Central memory CD8-positive, alpha-beta T cell (primary cell): Measurements from ENCODE around the gene TOMM40.

Experiments
- ATAC-seq: fragments of 150-1000 bp; cut with Tn5 transposase; replicated peaks from 2 replicates; pipeline ENCODE4 v1.10.0; 2022; ENCODE audit warnings: mild to moderate bottlenecking, moderate FRiP score, moderate number of reproducible peaks; ENCODE audit not compliant: poor library complexity, severe bottlenecking; ENCODE audit errors: extremely low read depth
- DNase-seq, 2 donors: peaks; one replicate each; pipeline ENCODE4 v3.0.0; 2021; ENCODE audit warnings: low spot score in 2 of 2
- H3K27ac Mint-ChIP-seq: one replicate; pipeline ENCODE4 v1.8.0; 2022; ENCODE audit warnings: low read depth, mild to moderate bottlenecking, moderate library complexity, mixed read lengths
- H3K27me3 Mint-ChIP-seq: one replicate; pipeline ENCODE4 v1.8.0; 2022; ENCODE audit warnings: mixed read lengths
- H3K36me3 Mint-ChIP-seq: one replicate; pipeline ENCODE4 v1.8.0; 2022; ENCODE audit warnings: mild to moderate bottlenecking, moderate library complexity, mixed read lengths; ENCODE audit not compliant: insufficient read depth
- H3K4me1 Mint-ChIP-seq: one replicate; pipeline ENCODE4 v1.8.0; 2022; ENCODE audit warnings: mixed read lengths
- H3K4me3 Mint-ChIP-seq: one replicate; pipeline ENCODE4 v1.8.0; 2022; ENCODE audit warnings: mild to moderate bottlenecking, moderate library complexity, mixed read lengths
- H3K9me3 Mint-ChIP-seq: one replicate; pipeline ENCODE4 v1.8.0; 2022; ENCODE audit warnings: mixed read lengths

TOMM40 gene

DNA sequence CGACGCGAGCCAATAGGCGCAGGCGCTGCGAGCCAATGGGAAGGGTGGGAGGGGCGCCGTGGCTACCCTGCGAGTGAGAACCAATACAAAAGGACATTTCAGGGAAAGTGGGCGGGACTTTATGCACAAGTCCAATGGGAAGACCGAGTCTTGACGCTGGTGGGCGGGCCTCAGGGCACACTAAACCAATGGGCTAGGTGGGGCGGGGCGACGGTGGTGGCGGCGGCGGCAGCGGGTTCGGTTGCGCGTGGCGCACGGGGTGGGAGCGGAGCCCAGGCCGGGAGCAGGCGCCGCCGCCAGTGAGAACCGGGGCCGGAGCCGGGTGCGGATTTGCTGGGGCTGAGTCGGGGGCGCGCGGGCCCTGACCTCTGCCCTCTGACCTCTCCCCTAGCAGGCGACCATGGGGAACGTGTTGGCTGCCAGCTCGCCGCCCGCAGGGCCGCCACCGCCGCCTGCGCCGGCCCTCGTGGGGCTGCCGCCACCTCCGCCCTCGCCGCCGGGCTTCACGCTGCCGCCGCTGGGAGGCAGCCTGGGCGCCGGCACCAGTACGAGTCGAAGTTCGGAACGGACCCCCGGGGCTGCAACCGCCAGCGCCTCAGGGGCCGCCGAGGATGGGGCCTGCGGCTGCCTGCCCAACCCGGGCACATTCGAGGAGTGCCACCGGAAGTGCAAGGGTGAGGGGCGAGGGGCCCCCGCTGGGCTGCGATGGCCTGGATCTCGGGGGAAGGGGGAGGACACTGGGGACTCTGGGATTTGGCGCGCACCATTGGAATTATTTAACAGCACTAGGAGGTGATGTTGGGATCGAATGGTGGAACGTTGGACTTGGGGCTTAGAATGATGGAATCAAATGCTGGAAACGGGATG, at the start of gene TOMM40:
Gene TOMM40 (plus strand): TSS at position 239 of the 867 bp plus-strand sequence. CDS start 162 bp downstream, at position 401.
- ATAC-seq (no peak), DNase-seq (peak in 1 of 2 donors; percentile 94)
- peaks cover 35% of the 10 kb centered on the region for H3K4me1 Mint-ChIP-seq
- peak within 1 kb of the TSS; percentile 76 for H3K27ac Mint-ChIP-seq
- H3K27me3 Mint-ChIP-seq, result no peaks in the 10 kb centered on the region
- peaks cover 29% of the 10 kb centered on the region for H3K36me3 Mint-ChIP-seq
- peak within 1 kb of the TSS; percentile 77 for H3K4me3 Mint-ChIP-seq
- H3K9me3 Mint-ChIP-seq, result no peaks in the 10 kb centered on the region

DNA sequence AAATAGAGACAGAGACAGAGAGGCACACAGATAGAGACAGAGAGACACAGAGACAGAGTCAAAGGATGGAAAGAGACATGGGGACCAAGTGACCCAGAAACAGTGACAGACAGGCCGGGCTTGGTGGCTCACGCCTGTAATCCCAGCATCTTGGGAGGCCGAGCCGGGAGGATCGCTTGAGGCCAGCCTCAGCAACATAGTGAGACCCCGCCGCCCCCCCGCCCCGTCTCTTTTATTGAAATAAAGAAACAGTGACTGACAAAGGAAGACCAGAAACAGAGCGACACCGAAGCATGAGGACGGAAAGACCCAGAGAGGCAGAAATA, 45.8 kb upstream of the TOMM40 start:
- Mint-ChIP-seq H3K4me1 (peaks cover 22% of the 10 kb centered on the region), H3K9me3 (no peaks in the 10 kb centered on the region), H3K36me3 (peaks cover 4% of the 10 kb centered on the region), H3K4me3 (peak overlapping the region; percentile 77), H3K27ac (peak overlapping the region; percentile 68), H3K27me3 (peaks cover 28% of the 10 kb centered on the region)
- ATAC-seq, result no peak
- no peak for DNase-seq

DNA sequence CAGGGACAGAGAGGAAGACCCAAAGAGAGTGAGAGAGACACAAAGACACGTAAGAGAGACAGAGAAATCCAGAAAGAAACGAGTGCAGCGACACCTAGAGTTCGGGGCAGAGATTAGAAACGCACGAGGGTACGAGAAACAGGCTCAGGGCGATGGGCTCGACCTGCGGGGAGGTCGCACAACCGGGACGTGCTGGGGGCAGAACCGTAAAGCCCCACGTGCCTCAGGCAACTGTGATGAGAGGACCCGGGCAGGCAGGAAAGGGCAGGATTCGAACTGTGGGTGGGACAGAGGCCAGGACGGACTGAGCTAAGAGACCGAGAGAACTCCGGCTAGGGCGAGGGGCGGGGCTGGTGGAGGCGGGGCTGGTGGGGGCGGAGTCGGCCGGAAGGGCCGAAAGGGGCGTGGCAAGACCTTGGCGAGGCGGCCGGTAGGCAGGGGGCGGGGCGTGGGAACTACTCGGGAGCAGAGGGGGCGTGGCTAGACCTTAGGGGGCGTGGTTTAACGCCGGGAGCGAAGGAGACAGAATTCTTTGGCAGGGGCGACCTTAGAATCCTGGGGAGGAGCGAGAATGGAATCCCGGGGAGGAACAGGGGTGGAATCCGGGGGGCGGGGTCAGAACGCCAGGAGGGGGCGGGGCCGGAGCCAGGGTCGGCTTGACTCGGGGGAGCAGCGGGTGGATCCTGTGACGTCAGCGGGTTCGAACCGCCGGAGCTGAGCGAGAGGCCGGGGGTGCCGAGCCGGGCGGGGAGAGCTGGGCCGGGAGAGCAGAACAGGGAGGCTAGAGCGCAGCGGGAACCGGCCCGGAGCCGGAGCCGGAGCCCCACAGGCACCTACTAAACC, 45.2 kb upstream of the TOMM40 start, which contains the start of gene NECTIN2:
Gene NECTIN2 (plus strand): TSS at position 686 of the 843 bp plus-strand sequence. CDS start 229 bp downstream, outside the sequence.
- H3K27me3 Mint-ChIP-seq, result peaks cover 28% of the 10 kb centered on the region
- H3K4me1 Mint-ChIP-seq, result peaks cover 22% of the 10 kb centered on the region
- DNase-seq (peak; percentile 55 to 57), ATAC-seq (peak; percentile 59)
- H3K36me3 Mint-ChIP-seq, result peaks cover 4% of the 10 kb centered on the region
- peak within 1 kb of the TSS; percentile 77 for H3K4me3 Mint-ChIP-seq
- H3K27ac Mint-ChIP-seq, result peak within 1 kb of the TSS; percentile 68
- H3K9me3 Mint-ChIP-seq, result no peaks in the 10 kb centered on the region

DNA sequence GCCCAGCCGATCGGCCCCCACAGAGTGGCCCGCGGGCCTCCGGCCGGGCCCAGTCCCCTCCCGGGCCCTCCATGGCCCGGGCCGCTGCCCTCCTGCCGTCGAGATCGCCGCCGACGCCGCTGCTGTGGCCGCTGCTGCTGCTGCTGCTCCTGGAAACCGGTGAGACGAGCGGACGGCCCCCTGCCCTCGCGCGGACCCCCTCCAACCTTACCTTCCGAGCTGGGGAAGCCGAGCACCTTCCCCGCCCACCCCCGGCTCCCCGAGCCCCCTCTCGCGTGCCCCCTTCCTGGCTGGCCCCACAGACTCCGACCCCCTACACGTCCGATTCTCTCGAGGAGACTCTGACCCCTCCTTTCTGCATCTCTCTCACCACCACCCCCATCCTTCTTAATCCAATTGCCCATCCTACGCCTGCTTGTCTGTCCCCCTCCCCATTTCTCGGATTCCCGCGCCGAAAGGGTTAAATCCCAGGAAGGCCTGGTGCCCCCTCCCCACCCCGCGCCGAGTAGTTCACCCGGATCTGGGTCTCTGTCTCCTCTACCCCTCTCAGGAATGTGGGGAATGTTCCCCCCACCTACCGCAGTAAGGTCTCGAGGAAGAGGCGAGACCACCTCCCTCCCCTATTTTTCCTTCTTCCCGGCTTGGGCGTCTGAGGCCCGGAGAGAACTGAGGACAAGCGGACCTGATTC, 44.5 kb upstream of the TOMM40 start:
- ATAC-seq (no peak), DNase-seq (no peak)
- H3K4me1 Mint-ChIP-seq, result peaks cover 22% of the 10 kb centered on the region
- H3K36me3 Mint-ChIP-seq, result peaks cover 4% of the 10 kb centered on the region
- no peaks in the 10 kb centered on the region for H3K9me3 Mint-ChIP-seq
- H3K27ac Mint-ChIP-seq, result peak overlapping the region; percentile 68
- peak overlapping the region; percentile 77 for H3K4me3 Mint-ChIP-seq
- peaks cover 36% of the 10 kb centered on the region for H3K27me3 Mint-ChIP-seq

DNA sequence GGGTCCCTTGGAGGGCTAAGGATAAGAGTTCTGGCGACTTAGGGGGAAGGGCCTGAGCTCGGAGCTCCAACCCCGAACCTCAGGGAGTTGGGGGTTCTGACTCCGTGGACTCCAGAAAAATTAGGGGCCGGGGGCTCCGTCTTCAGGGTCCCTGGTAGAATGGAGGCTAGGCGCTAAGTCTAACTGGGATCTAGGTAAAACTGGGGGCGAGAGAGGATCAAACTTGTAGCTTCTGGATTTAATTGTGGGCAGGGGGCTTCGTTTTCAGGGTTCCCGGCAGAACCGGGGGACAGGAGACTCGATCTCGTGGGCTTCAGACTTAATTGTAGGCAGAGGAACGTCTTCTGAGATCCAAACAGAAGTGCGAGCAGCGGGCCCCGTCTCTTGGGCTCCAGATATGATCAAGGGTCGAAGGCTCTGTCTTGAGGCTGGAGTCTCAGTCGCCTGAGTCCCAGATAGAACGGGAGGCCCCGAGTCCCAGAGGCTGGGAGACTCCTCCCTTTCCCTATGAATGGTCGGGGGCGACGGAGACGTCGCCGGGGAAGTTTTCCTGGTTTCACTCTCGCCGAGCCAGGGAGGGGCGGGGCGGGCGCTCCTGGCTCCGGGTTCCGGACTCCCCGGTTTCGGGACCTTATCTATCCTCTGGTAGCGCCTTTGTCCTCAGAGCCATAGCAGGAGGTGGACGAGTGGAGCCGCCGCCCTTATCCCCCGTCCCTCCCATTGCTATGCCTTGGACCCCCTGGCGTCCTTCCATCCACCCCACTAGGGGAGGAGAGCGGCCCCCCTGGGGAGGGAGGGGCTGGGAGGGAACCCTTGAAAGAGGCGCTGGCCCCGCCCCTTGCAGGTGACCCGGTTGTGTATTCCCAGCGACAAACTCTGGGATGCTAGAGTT, 43.7 kb upstream of the TOMM40 start:
- Mint-ChIP-seq H3K27ac (peak overlapping the region; percentile 40), H3K4me3 (peak overlapping the region; percentile 77), H3K27me3 (peaks cover 43% of the 10 kb centered on the region), H3K9me3 (no peaks in the 10 kb centered on the region), H3K36me3 (peaks cover 2% of the 10 kb centered on the region), H3K4me1 (peaks cover 22% of the 10 kb centered on the region)
- ATAC-seq (no peak), DNase-seq (no peak)

DNA sequence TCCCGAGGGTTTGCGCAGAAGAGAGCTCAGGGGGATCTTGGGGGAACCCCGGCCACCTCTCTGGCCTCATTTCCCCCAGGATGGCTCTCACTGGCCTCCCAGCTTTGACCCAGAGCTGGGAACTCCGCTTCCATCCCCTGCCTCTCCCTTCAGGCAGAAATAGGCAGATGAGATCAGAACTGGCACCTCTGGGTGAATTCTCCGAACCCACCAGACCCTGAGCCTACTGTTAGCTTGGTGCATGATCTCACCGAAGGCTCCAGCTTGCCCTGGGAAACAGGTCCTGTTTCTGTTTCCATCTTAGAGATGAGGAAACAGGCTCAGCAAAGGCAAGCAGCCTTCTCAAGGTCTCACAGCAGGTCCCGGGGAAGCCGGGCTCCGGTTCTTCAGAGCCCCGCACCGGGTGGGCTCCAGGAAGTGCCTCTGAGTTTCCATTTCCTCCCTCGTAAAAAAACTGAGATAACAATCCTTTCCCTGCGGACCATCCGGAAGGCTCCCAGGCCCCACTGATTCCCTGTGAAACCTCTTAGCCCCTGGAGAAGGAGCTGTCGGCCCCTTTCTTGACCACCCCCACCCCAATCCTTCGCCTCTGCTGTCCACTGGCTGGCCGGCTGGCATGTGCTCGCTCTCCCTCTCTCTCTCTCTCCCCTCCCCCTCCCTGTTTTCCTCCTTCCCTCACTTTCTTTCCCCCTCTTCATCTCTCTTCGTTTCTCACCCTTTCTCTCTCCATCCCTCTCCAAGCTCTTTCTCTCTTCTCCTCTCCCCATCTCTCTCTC, 42.8 kb upstream of the TOMM40 start:
- DNase-seq (no peak), ATAC-seq (no peak)
- no peak overlapping the region for H3K4me3 Mint-ChIP-seq
- H3K36me3 Mint-ChIP-seq, result peaks cover 2% of the 10 kb centered on the region
- no peak overlapping the region for H3K27ac Mint-ChIP-seq
- peaks cover 22% of the 10 kb centered on the region for H3K4me1 Mint-ChIP-seq
- peaks cover 48% of the 10 kb centered on the region for H3K27me3 Mint-ChIP-seq
- H3K9me3 Mint-ChIP-seq, result no peaks in the 10 kb centered on the region

DNA sequence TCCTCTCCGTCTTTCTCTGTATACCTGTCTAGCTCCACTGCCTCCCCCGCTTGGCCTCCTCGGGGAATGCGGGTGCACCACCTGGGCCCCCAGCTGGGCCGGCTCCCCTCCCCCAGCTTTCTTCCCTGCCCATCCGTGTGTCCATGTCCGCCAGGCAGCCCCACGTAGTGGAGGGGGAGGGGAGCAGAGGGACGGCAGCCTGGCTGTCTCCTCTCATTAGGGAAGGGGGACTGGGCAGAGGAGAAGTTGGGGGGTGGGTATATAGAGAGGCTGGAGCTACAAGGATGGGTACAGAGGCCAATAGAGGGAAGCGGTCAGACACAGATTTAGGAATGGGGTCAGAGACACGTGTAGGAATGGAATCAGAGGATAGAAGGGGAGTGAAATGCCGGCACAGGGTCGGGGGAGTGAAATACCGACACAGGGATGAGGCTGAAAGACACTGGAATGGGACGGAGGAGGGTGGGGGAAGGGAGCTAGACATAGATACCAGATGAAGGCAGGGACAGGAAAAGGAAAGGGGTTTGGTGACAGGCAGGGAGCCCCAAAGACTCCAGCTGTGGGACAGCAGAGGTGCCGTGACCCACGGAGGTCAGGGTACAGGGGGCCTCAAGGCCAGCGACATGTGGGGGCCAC, 42.1 kb upstream of the TOMM40 start:
- no peak for DNase-seq
- Mint-ChIP-seq H3K4me1 (peaks cover 22% of the 10 kb centered on the region), H3K27ac (no peak overlapping the region)

DNA sequence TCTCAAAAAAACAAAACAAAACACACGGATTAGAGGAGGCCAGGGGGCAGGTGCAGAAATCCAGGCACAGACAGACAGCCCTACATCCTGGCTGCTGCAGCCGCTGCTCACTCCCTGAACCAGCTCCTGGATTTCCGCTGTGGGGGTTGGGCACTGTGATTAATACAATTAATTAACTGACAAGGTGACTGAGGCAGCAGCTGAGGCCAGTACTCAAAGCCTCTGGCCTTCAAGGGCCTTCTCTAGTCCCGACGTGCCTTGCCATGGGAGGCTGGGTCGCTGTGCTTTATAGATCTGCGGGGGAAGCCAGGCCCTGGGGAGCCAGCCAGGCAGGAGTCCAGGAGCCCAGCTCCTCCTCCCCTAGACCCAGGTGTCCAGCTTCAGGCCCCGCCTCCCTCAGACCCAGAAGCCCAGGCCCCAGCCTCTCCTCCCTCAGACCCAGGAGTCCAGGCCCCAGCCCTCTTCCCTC, 40.4 kb upstream of the TOMM40 start:
- no peak for DNase-seq
- ATAC-seq, result no peak
- H3K36me3 Mint-ChIP-seq, result peaks cover under 1% of the 10 kb centered on the region
- no peaks in the 10 kb centered on the region for H3K9me3 Mint-ChIP-seq
- H3K4me1 Mint-ChIP-seq, result peaks cover 11% of the 10 kb centered on the region
- H3K4me3 Mint-ChIP-seq, result no peak overlapping the region
- H3K27me3 Mint-ChIP-seq, result peaks cover 41% of the 10 kb centered on the region
- no peak overlapping the region for H3K27ac Mint-ChIP-seq

More for the DNA sequence above, 42.1 kb upstream of the TOMM40 start:
- H3K27me3 Mint-ChIP-seq, result peaks cover 48% of the 10 kb centered on the region
- no peak overlapping the region for H3K4me3 Mint-ChIP-seq
- H3K9me3 Mint-ChIP-seq, result no peaks in the 10 kb centered on the region
- no peak for ATAC-seq
- H3K36me3 Mint-ChIP-seq, result peaks cover 2% of the 10 kb centered on the region

DNA sequence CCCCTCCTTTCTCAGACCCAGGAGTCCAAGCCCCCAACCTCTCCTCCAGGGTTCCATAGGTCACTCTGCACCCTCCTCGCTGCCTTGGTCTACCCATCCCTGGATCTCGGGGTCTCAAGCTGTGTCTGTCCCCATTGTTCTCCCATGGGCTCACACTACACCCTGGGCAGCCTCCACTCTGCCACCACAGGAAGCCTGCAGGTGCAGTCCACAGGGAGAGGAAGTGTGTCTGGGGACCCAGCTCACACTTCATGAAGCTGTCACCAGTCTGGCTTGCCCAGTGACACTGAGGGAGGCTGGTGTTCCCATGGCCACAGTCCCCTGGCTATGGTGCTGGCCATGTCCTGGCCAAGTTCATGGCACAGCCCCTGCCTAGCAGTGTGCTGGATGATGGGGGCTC, 39.6 kb upstream of the TOMM40 start:
- DNase-seq (no peak), ATAC-seq (no peak)
- no peak overlapping the region for H3K4me3 Mint-ChIP-seq
- peaks cover 9% of the 10 kb centered on the region for H3K4me1 Mint-ChIP-seq
- H3K27me3 Mint-ChIP-seq, result peaks cover 37% of the 10 kb centered on the region
- no peaks in the 10 kb centered on the region for H3K36me3 Mint-ChIP-seq
- H3K9me3 Mint-ChIP-seq, result no peaks in the 10 kb centered on the region
- no peak overlapping the region for H3K27ac Mint-ChIP-seq

DNA sequence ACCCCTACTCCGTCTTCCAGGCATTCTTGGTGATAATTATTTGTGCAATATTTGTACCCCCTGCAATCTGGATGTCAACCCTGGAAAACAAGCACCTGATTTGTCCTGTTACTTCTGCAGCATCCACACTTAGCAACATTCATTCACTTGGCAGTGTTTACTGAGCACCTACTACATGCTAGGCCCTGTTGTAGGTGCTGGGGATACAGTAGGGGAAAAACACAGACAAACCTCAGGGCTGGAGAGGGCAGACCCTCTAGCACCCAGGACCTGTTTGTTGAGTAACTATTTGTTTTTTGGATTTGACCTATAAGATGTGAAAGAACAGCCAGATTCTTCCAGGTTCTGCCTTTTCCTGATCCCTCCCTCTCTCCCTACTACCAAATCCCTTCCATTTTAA, 35.4 kb upstream of the TOMM40 start:
- Mint-ChIP-seq H3K9me3 (no peaks in the 10 kb centered on the region), H3K4me1 (no peaks in the 10 kb centered on the region), H3K36me3 (no peaks in the 10 kb centered on the region), H3K27ac (no peak overlapping the region), H3K27me3 (peaks cover 30% of the 10 kb centered on the region), H3K4me3 (no peak overlapping the region)
- no peak for ATAC-seq
- no peak for DNase-seq
